SK-N-SH (cell line): ENCODE results near the gene TPD52L1. TPM values are rescaled to one million over a fixed set of nuclear protein-coding genes. Genes with fewer than 3 reads are reported as not detected.

ENCODE experiments used
- CTCF ChIA-PET: fragments of 300-600, 350-600 bp; formaldehyde crosslinking; extraction: SDS; loops from one replicate; lab custom pipeline; 2021; lab: Yijun Ruan, JAX
- POLR2A ChIA-PET: fragments of 350-600 bp; sonication (Branson Sonifier 250); formaldehyde crosslinking; extraction: SDS; loops from one replicate; lab custom pipeline; 2020; ENCODE audit warnings: antibody characterized with exemption, inconsistent platforms; lab: Yijun Ruan, JAX
- DNase-seq: peaks from one replicate; pipeline ENCODE4 v3.0.0; 2012
- H2AFZ ChIP-seq: fragments of 200-600 bp; sonication (generic); 2 replicates; pipeline ENCODE4 v1.8.1; 2016; ENCODE audit warnings: antibody characterized with exemption, mild to moderate bottlenecking, low read depth
- H3F3A ChIP-seq: fragments of 200-600 bp; sonication (generic); replicated peaks from 2 replicates; pipeline ENCODE3; 2016; ENCODE audit warnings: antibody characterized with exemption, mild to moderate bottlenecking; ENCODE audit not compliant: insufficient read depth
- H3K27ac ChIP-seq, 2 experiments: fragments of 200-500 bp in 1 of 2; fragments of 200-600 bp in 1 of 2; sonication (Bioruptor generic) in 1 of 2; sonication (generic), shearing (Covaris generic) in 1 of 2; 2 replicates each; pipeline versions ENCODE4 v1.5.1 to v1.6.1; 2014 to 2016; ENCODE audit warnings: low read depth in 2 of 2, inconsistent platforms in 1 of 2, low read length in 1 of 2, mild to moderate bottlenecking in 1 of 2, mixed read lengths in 1 of 2
- H3K27me3 ChIP-seq: fragments of 200-600 bp; sonication (generic), shearing (Covaris generic); 2 replicates; pipeline ENCODE4 v1.6.1; 2016; ENCODE audit warnings: mixed run types; ENCODE audit not compliant: insufficient read depth
- H3K36me3 ChIP-seq, 2 experiments: fragments of 200-500 bp in 1 of 2; fragments of 200-600 bp in 1 of 2; sonication (Bioruptor generic) in 1 of 2; sonication (generic) in 1 of 2; replicated peaks in 1 of 2; 2 replicates each; pipeline versions ENCODE3 to v1.5.1; 2014 to 2016; ENCODE audit warnings: low read length in 1 of 2, mild to moderate bottlenecking in 1 of 2; ENCODE audit not compliant: insufficient read depth in 2 of 2, control insufficient read depth in 1 of 2
- H3K4me1 ChIP-seq, 2 experiments: fragments of 200-500 bp in 1 of 2; fragments of 200-600 bp in 1 of 2; sonication (Bioruptor generic) in 1 of 2; sonication (generic), shearing (Covaris generic) in 1 of 2; 2 replicates each; pipeline versions ENCODE4 v1.5.1 to v1.6.1; 2014 to 2016; ENCODE audit warnings: low read depth in 1 of 2, low read length in 1 of 2, mixed run types in 1 of 2; ENCODE audit not compliant: insufficient read depth in 2 of 2, control insufficient read depth in 1 of 2
- H3K4me2 ChIP-seq: fragments of 200-600 bp; sonication (generic), shearing (Covaris generic); 2 replicates; pipeline ENCODE4 v1.6.1; 2017; ENCODE audit warnings: mixed run types
- H3K4me3 ChIP-seq, 2 experiments: fragments of 200-500 bp in 1 of 2; fragments of 200-600 bp in 1 of 2; sonication (Bioruptor generic) in 1 of 2; sonication (generic), shearing (Covaris generic) in 1 of 2; 2 replicates each; pipeline versions ENCODE4 v1.5.1 to v1.8.1; 2014 to 2016; ENCODE audit warnings: low read depth in 2 of 2, inconsistent platforms in 1 of 2, low read length in 1 of 2, mild to moderate bottlenecking in 1 of 2, mixed read lengths in 1 of 2, moderate library complexity in 1 of 2
- H3K79me2 ChIP-seq: fragments of 200-600 bp; sonication (generic); 2 replicates; pipeline ENCODE4 v1.8.1; 2017; ENCODE audit warnings: mild to moderate bottlenecking; ENCODE audit not compliant: insufficient read depth
- H3K9ac ChIP-seq: fragments of 200-600 bp; sonication (generic); 2 replicates; pipeline ENCODE4 v1.6.1; 2017; ENCODE audit warnings: mixed run types
- H3K9me2 ChIP-seq: fragments of 200-600 bp; sonication (generic); 2 replicates; pipeline ENCODE4 v1.6.1; 2017; ENCODE audit warnings: mixed run types
- H3K9me3 ChIP-seq: fragments of 200-600 bp; sonication (generic); 2 replicates; pipeline ENCODE4 v1.6.1; 2017; ENCODE audit warnings: mixed run types, mild to moderate bottlenecking, moderate library complexity
- H4K20me1 ChIP-seq: fragments of 200-600 bp; sonication (generic); 2 replicates; pipeline ENCODE4 v1.6.1; 2017; ENCODE audit warnings: mild to moderate bottlenecking, mixed run types; ENCODE audit not compliant: insufficient read depth
- CTCF ChIP-seq: fragments of 200-600 bp; sonication (generic); IDR thresholded peaks from 2 replicates; pipeline ENCODE4 v1.6.1; 2017; ENCODE audit warnings: antibody characterized with exemption, mild to moderate bottlenecking, moderate library complexity
- FOXJ3 ChIP-seq: sonication (generic); formaldehyde crosslinking; IDR thresholded peaks from 2 replicates; pipeline ENCODE4 v1.5.1; 2020; ENCODE audit warnings: mild to moderate bottlenecking, missing genetic modification reagents
- FOXM1 ChIP-seq: IDR thresholded peaks from 2 replicates; pipeline ENCODE4 v1.4.0; 2012; ENCODE audit warnings: low read depth, mild to moderate bottlenecking
- NRF1 ChIP-seq: IDR thresholded peaks from 2 replicates; pipeline ENCODE4 v1.6.1; 2012; ENCODE audit warnings: low read depth, mild to moderate bottlenecking, low read length
- POLR2AphosphoS5 ChIP-seq: IDR thresholded peaks from 2 replicates; pipeline ENCODE4 v1.6.1; 2012; ENCODE audit warnings: low read depth, low read length
- RCOR1 ChIP-seq: fragments of 150-350 bp; IDR thresholded peaks from 2 replicates; pipeline ENCODE4 v1.6.1; 2017; ENCODE audit warnings: antibody characterized with exemption, low read length
- TAF1 ChIP-seq: IDR thresholded peaks from 2 replicates; pipeline ENCODE4 v1.6.1; 2012; ENCODE audit warnings: low read depth, mild to moderate bottlenecking, low read length, moderate library complexity, borderline replicate concordance
- TEAD4 ChIP-seq: IDR thresholded peaks from 2 replicates; pipeline ENCODE4 v1.4.0; 2012; ENCODE audit warnings: mild to moderate bottlenecking, borderline replicate concordance; ENCODE audit not compliant: insufficient read depth
- WGBS: methylation state at CpG from one replicate; pipeline ENCODE4 v1.1.6; 2017; ENCODE audit warnings: low lambda C conversion rate; 5-methylcytosine and 5-hydroxymethylcytosine counted together
- polyA plus RNA-seq, 3 experiments: library from polyadenylated mRNA; depleted of rRNA; stranded (reverse); fragments of >200 nt; gene quantifications; 2 replicates each; pipeline ENCODE4 v1.2.3, GENCODE V29; 2012
- TF ChIP-seq, protein P1 (sequence below): fragments of 150-350 bp; IDR thresholded peaks from 2 replicates; pipeline ENCODE4 v1.6.1; 2017; ENCODE audit warnings: antibody characterized with exemption, low read length, low read depth, borderline replicate concordance
- TF ChIP-seq, protein P2 (sequence below): IDR thresholded peaks from 2 replicates; pipeline ENCODE4 v1.6.1; 2012; ENCODE audit warnings: mild to moderate bottlenecking, low read depth, low read length, moderate library complexity
- TF ChIP-seq, protein P3 (sequence below): fragments of 150-350 bp; IDR thresholded peaks from 2 replicates; pipeline ENCODE4 v1.6.1; 2016; ENCODE audit warnings: mild to moderate bottlenecking, low read depth, low read length
- TF ChIP-seq, protein P4 (sequence below): IDR thresholded peaks from 2 replicates; pipeline ENCODE4 v1.4.0; 2012; ENCODE audit warnings: low read depth, borderline replicate concordance

TPD52L1 gene
- polyA plus RNA-seq, 1 of the 3 experiments (the other 2 are of a cell fraction), result 0.13 TPM

- H3K27ac ChIP-seq, result no peak overlapping the region
- no peak overlapping the region for H3K4me3 ChIP-seq
- TF ChIP-seq, protein P1, sequence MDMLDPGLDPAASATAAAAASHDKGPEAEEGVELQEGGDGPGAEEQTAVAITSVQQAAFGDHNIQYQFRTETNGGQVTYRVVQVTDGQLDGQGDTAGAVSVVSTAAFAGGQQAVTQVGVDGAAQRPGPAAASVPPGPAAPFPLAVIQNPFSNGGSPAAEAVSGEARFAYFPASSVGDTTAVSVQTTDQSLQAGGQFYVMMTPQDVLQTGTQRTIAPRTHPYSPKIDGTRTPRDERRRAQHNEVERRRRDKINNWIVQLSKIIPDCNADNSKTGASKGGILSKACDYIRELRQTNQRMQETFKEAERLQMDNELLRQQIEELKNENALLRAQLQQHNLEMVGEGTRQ, result no peak
- TF ChIP-seq CTCF, result no peak
- ChIA-PET POLR2A (no interaction called here), CTCF (no interaction called here)
- no peak overlapping the region for H3K4me2 ChIP-seq
- H3K9ac ChIP-seq, result no peak overlapping the region
- no peaks in the 10 kb centered on the region for H3K79me2 ChIP-seq
- no peaks in the 10 kb centered on the region for H3K36me3 ChIP-seq
- H2AFZ ChIP-seq, result no peak overlapping the region
- no peaks in the 10 kb centered on the region for H3K4me1 ChIP-seq
- 20% methylated on average over 7 of the region's 7 CpGs for WGBS
- peaks cover 15% of the 10 kb centered on the region for H3K27me3 ChIP-seq
- no peaks in the 10 kb centered on the region for H3K9me3 ChIP-seq
- H3F3A ChIP-seq, result no peaks in the 10 kb centered on the region
- no peaks in the 10 kb centered on the region for H3K9me2 ChIP-seq
- H4K20me1 ChIP-seq, result no peaks in the 10 kb centered on the region
- no peak for DNase-seq
Observed at GRCh38 chr6:125231574-125232343, 78.2 kb downstream of the TPD52L1 start.

GRCh38 chr6:125232466-125232865 lies 78.9 kb downstream of the TPD52L1 start:
- Histone ChIP-seq H3F3A (no peaks in the 10 kb centered on the region), H3K27ac (no peak overlapping the region), H3K4me3 (no peak overlapping the region), H3K4me2 (no peak overlapping the region), H3K9me2 (no peaks in the 10 kb centered on the region), H3K4me1 (no peaks in the 10 kb centered on the region), H3K79me2 (no peaks in the 10 kb centered on the region), H4K20me1 (no peaks in the 10 kb centered on the region), H3K36me3 (no peaks in the 10 kb centered on the region), H3K9ac (no peak overlapping the region), H2AFZ (no peak overlapping the region), H3K9me3 (no peaks in the 10 kb centered on the region), H3K27me3 (peaks cover 12% of the 10 kb centered on the region)
- 0% methylated on average over 1 of the region's 1 CpG for WGBS
- no peak for DNase-seq
- ChIA-PET CTCF (no interaction called here), POLR2A (no interaction called here)
- TF ChIP-seq TEAD4 (no peak), TAF1 (no peak), FOXJ3 (CRISPR knock-in tag) (no peak), NRF1 (no peak), FOXM1 (no peak), CTCF (no peak), RCOR1 (no peak), POLR2AphosphoS5 (no peak)
- TF ChIP-seq, protein P2, sequence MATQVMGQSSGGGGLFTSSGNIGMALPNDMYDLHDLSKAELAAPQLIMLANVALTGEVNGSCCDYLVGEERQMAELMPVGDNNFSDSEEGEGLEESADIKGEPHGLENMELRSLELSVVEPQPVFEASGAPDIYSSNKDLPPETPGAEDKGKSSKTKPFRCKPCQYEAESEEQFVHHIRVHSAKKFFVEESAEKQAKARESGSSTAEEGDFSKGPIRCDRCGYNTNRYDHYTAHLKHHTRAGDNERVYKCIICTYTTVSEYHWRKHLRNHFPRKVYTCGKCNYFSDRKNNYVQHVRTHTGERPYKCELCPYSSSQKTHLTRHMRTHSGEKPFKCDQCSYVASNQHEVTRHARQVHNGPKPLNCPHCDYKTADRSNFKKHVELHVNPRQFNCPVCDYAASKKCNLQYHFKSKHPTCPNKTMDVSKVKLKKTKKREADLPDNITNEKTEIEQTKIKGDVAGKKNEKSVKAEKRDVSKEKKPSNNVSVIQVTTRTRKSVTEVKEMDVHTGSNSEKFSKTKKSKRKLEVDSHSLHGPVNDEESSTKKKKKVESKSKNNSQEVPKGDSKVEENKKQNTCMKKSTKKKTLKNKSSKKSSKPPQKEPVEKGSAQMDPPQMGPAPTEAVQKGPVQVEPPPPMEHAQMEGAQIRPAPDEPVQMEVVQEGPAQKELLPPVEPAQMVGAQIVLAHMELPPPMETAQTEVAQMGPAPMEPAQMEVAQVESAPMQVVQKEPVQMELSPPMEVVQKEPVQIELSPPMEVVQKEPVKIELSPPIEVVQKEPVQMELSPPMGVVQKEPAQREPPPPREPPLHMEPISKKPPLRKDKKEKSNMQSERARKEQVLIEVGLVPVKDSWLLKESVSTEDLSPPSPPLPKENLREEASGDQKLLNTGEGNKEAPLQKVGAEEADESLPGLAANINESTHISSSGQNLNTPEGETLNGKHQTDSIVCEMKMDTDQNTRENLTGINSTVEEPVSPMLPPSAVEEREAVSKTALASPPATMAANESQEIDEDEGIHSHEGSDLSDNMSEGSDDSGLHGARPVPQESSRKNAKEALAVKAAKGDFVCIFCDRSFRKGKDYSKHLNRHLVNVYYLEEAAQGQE, result no peak
- TF ChIP-seq, protein P1, result no peak
- TF ChIP-seq, protein P3, sequence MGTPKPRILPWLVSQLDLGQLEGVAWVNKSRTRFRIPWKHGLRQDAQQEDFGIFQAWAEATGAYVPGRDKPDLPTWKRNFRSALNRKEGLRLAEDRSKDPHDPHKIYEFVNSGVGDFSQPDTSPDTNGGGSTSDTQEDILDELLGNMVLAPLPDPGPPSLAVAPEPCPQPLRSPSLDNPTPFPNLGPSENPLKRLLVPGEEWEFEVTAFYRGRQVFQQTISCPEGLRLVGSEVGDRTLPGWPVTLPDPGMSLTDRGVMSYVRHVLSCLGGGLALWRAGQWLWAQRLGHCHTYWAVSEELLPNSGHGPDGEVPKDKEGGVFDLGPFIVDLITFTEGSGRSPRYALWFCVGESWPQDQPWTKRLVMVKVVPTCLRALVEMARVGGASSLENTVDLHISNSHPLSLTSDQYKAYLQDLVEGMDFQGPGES, result no peak
- TF ChIP-seq, protein P4, sequence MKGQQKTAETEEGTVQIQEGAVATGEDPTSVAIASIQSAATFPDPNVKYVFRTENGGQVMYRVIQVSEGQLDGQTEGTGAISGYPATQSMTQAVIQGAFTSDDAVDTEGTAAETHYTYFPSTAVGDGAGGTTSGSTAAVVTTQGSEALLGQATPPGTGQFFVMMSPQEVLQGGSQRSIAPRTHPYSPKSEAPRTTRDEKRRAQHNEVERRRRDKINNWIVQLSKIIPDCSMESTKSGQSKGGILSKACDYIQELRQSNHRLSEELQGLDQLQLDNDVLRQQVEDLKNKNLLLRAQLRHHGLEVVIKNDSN, result no peak
